HG03108 (cell line): ENCODE results near the gene CAMKK1.

ENCODE experiments used
- ATAC-seq: cut with Tn5 transposase; IDR thresholded peaks from one replicate; pipeline ENCODE4 v1.9.1; 2021; ENCODE audit warnings: moderate library complexity; ENCODE audit not compliant: unreplicated experiment

Gene CAMKK1

DNA sequence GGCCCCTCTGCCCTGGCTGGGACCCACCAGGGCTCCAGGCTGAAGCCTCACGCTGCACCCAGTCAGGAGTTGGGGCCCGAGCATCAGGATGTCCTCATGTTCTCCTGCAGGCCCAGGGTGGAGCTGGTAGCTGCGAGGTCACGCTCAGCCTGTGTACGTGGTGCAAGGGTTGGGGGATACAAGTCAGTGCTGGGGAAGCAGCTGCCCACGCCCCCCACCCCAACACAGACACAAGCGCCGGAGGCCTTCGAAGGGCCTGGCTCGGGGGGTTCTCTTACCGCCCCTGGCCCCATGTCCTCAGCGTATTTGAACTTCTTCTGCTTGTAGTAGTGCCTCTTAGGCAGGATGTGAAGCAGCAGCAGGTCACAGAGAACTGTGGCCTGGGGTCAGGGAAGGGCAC is 4.9 kb upstream of the CAMKK1 start:
- ATAC-seq = no peak

DNA sequence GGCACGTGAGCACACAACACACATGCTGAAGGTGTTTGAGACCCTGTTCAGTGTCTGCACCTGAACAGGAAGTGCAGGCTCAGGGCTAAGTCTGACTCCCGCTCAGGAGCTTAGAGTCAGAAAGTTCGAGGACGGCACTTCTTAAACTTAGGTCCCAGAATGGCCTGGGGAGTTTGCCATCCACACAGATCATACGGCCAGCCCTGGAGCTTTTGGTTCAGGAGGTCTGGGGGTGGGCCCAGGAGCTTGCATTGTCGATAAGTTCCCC is 4.0 kb upstream of the CAMKK1 start:
- no peak for ATAC-seq

DNA sequence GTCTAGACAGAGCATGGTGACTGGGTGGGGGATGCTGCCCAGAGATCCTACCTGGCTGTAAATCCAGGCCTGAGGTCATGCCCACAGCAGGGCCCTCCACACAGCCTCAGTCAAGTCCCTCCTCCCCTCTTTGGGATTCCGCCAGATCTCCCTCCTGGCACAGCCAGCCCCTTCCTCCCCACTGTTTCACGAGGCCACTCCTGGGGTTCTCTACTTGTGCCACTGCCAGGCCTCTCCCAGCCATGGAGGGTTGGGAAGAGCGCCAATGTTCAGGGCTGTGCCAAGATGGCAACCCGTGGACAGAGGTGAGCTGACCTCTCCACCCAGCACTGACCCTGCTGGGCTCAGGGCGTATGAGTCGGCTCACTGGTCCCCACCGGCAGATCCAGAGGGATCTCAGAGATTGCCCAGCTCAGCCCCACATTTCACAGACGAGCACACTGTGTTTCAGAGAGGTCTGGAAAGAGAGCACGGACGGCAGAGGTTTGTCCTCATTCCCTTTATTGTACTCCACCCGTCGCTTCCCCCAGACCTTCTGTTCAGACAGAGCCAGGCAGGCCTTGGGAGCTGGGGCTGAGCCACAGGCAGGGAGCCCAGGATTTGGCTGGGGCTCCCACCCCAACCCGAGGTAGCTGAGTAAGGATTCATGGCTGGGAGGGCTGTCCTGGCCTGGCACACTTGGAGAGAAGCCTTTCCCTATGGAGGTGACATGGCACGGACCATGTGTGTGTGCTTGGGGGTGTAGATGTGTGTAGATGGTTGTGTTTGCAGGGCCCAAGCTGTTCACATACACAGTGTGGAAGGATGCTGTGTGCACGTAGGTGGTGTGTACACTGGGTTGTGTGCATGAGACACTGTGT is 3.5 kb upstream of the CAMKK1 start:
- ATAC-seq = no peak

DNA sequence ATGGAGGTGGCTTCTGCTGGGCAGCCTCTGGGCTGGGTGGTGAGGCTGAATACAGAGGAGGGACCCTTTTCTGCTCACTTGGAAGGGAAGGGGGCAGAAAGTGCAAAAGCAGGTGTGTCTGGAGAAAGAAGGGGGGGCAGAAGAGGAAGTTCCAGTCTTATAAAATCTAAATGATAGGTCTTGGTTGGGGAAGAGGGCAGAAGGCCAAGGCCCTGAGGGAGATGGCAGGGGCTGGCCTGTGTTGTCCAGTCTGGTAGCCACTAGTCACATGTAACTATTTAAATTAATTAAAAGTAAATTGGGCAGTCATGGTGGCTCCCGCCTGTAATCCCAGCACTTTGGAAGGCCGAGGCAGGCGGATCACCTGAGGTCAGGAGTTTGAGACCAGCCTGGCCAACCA is 2.5 kb upstream of the CAMKK1 start:
- ATAC-seq = no peak

DNA sequence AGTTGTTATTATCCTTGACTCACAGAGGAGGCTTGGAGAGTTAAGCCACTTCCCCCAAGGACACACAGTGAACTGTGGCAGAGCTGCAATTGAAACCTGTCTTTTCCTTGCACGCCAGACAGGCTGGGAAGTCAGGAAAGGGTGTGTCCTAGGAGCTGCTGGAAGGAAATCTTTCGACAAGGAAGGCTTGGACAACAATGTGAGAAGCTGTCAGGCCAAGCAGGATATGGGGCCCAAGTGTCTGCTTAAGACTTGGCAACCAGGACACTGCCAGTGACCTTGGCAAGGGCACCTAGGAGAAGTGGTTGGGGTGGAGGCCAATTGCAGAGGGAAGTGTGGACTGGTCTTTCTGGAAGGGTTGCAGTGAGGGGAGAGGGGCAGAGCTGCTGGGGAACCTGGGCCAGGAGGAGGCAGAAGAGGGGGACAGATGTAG is 2.1 kb upstream of the CAMKK1 start:
- ATAC-seq = no peak

DNA sequence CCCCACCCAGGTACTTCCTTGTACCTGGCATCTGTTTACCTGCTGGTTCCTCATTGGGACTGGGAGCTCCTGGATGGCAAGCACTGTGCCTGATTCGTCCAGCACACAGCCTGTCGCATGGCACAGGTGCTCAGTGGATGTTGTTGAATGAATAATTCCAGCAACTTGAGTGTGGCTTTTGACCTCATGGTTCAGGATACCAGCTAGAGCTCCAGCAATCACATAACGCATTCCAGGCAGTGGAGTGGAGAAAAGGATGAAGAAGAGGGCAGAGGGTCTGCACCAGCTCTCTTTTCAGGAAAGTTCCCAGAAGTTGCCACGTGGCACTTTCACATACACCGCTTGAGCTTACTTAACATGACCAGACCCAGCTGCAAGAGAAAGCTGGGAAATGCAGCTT is 1.3 kb upstream of the CAMKK1 start:
- no peak for ATAC-seq

DNA sequence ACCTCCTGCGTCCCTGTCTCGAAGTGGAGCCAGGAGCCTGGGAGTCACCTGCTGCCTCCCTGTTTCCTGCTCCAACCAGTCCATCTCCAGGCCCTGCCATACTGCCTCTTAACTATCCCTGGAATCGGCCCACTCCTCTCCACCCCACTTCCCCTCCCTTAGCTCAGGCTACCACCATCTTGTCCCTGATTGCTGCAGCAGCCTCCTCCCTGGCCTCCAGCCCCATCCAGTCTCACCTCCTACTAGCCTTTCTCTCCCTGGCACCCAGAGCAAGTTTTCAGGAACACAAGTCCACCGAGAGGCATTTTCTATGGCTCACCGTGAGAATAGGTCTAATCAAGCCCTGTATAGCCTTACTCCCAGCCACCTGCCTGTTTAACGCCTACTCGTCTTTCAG is 865 bp upstream of the CAMKK1 start:
- ATAC-seq = no peak

DNA sequence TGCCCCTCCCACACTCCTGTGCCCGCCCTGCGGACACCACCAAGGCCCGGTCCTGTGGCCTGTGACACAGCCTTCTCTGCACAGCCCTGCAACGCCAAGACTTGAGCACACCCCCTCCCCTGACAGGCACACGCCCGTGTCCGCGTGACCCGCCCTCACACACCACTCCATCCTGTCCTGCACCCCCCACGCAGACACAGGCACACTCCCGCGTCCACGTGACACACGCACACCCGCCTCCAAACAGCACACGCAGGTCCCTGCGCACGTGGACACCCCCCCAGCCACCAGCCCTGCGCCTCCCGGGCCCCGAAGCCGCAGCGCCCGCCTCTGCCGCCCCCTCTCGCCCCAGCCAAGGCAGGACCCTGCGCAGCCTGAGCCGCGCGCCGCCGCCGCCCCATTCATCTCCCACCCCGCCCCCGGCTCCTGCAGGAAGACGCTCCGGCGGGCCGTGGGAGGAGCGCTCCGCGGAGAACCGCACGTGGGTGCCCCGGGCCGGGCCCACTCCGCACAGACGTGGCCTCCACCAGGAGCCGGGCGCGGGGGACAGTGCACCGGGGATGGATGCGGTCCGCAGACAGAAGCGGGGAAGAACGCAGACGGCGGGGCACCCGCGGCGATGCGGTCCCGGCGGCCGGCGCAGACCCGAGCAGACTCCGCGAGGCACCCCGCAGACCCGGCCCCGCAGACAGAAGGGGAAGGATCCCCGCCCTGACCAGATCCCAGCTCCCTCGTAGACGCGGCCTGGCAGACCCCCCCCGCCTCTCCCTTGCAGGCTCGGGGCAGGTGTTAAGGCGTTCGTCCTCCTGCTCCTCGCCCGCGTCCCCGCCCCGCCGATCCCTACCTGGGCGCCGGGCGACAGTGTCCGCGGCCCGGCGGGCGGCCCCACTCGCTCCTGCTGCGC is 506 bp downstream of the CAMKK1 start:
- ATAC-seq = no peak

DNA sequence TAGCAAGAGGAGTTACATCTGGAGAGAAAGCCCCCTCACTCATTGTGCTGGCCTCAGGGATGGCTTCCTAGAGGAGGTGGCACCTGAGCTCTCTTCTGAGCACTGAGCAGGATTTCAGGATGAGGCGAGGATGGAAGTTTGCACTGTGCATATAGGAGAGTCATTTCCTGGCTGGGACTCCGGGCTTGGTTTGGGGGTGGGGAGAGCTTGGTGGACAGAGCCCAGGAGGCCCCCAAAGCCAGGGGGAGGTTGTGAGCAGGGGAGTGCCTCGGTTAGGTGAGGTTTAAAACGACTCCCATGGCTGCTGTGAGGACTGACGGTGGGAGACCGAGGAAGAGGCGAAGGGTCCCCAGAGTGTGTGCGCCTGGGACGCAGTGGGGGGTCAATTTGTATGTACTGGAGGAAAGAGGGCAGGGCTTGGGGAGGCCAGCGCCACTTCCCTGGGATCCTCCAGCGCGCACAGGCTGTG is 1.2 kb downstream of the CAMKK1 start:
- ATAC-seq = no peak

DNA sequence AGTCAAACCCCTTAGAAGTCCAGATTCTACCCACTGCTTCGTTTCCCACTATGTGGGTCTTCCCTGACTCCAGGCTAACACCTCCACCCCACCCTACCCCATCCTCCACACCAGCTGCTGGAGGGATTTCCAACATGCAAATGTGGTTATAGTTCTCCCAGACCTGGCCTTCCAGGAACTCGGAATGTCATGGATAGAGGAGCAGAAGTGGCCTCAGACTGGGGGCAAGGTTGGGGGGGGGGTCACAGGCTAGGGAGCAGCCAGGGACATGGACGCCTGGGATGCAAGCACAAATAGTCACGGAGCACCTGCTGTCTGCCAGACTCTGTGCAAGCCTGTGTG is 2.0 kb downstream of the CAMKK1 start:
- ATAC-seq = no peak

DNA sequence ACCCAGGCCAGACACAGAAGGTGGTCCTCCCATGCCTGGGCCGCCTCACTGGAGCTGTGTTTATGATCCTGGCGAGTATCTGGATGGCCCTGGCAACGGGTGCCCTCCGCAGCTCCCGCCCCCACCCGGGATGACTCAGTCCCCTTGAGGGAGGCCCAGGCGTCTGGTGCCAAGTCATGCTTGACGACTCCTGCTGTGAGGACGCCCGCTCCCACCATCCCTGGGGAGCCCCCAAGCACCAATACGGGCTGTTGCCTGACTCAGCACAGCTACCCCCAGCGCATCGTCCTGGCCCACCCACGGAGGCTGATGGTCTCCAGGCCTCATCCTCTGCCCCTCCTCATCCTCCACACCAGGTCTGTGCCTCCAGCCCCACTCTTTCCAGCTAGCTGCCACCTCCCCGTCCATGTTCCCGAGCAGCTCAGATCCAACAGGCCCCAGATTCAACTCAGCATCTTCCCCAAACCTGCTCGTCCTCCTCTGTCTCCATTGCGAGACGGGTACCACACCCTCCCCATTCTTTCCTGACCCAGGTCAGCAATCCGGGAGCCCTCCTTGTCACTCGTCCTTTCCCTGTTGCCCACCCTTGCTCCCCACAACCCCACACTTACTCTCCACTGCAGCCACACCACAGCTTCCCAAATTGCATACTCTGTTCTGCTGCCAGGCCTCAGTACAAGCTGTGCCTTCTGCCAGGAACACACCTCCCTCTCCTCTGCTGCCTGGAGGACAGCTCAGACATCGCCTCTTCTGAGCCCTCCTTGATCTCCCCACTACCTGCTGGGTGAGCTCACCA is 2.6 kb downstream of the CAMKK1 start:
- no peak for ATAC-seq

DNA sequence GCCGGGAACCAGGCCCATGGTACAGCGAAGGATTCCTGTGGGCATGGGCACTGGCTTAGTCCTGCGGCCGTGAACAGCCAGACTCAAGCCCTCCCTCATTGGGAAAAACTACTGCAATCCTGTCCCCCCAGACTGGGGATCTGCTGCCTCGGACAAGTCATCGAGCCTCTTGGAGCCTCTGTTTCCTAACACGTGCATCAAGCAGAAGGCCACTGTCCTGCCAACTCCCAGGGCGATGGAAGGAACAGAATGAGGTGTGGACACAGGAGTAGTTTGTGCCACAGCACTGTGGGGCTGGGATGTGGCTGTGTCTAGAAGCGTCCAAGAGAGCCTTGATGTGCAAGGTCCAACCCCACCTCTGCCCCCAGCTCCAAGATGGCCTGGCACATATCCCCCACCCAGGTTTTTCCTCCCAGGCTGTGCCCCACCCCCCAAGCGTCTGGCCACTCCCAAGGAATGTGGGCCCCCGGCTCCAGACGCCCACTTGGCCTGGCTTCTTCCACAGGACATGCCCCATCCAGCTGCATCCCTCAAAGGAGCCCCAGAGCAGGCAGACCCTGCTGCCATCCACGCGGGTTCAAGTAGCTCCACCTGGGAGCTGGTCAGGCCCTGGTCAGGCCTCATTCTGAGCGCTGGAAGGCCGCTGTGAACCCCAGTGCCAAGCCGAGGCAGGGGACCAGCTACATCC is 3.4 kb downstream of the CAMKK1 start:
- no peak for ATAC-seq

DNA sequence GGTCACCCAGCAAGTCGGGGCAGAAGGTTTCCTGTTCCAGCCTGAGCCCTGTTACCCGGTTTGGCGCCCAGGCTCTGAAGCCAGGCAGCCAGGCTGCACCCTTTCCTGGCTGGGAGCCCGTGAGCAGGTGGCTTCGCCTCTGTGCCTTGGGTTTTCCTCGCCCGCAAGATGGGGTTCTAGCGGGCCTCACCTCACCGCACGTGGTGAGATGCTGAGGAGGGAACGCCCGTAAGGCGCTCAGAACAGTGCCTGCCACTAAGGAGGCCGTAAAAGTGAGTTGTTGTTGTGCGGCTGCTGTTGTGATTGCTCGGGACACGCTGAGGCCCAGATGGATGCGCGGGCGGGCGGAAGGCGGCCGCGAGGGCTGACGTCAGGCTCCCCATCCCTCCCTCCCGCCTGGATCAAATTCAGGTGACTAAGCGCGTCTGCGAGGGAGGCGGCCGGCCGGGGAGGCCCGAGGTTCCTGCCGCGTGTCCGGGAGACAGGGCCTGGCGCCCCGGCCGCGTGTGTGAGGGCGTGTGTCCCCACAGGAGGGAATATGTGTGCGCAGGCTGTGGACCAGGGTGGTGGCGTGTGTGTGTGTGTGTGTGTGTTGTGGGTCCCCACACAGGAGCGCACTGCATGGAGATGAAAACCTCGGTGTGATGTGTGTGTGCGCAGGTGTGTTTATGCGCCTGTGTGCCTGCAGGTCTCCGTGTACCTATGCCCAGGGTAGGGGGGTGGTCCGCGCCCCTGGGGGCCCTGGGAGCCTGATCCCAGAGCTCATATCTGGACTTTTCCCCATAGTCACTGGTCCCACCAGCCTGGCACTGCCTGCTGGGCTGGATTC is 4.3 kb downstream of the CAMKK1 start:
- ATAC-seq = no peak

DNA sequence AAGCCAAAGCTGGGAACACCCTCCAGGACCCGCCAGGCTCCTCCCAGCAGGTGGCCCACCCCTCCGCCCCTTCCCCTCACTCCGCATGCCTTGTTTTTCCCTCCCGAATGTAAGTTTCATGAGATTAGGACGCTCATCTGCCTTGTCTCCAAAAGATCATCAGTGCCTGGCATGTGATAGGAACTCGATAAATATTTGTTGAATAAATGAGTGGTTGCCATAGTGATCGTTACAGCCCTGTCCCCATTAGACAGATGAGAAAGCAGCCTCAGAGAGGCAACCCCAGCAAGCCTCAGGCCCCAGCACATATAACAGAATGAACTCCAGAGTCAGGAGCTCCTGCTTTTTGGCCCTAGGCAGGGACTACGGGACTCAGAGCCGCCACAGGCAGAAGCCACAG is 5.0 kb downstream of the CAMKK1 start:
- ATAC-seq = no peak

DNA sequence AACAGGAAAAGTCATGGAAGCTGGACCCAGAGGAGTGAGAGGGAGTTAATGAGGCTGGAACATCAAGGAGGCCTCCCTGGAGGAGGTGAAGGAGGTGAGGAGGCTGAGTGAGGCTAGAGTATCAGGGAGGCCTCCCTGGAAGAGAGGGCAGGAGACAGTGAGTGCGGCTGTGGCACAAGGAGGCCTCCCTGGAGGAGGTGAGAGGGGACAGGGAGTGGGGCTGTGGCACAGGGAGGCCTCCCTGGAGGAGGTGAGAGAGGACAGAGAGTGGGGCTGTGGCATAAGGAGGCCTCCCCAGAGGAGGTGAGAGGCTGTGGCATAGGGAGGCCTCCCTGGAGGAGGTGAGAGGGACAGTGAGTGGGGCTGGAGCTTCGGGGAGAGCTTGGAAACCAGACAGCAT is 5.5 kb downstream of the CAMKK1 start:
- no peak for ATAC-seq

DNA sequence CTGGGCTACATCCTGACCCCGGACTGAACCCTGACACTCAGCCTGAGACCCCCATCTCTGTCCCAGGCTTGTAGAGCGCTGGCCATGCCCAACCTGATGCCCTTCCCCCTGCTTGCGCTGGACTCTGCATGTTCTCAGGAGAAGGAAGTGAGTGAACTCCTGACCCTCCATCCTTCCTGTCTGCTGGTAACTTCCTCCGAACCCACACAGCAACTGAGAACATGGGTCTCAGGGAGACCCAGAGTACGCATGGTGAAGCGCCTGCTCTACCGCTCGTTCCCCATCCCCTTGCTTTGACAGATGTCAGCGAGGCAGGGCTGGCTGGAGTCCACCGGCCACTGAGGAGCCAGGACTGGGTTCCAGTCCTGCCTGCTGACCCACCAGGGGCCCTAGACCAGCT is 6.1 kb downstream of the CAMKK1 start:
- no peak for ATAC-seq

DNA sequence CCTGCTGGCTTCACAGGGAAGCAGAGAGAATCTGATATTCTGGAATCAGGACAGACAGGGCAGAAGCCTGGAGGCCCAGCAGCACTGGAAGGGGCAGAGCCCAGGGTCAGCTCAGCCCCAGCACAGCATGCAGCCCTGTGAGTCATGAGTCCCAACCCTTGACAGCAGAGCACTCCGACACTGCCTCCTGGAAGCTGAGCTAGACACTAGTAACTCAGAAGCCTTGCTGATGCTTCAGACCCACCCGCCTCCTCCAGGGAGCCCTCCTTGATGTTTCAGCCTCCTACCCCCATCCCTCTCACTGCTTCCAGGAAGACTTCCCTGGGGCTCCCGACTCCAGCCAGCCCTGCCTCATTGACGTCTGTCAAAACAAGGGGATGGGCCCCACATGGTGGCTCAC is 6.9 kb downstream of the CAMKK1 start:
- ATAC-seq = no peak

DNA sequence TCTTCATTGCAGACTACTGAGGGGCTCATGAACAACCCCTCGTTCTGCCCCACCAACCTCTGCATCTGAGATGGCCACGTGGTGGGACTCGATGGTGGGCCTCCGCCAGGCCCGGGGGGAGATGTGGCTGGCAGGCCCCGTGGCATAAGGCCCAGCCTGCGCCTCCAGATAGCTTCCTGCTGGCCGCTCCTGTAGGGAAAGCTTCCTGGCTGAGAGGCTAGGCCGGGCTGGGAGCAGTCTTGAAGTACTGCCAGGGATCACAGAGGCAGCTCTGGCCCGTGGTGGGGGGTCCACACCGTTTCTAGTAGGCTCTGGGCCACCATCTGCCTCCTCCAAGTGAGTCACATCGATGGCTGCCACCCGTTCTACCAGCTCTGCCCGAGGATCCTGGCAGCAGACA is 7.6 kb downstream of the CAMKK1 start:
- ATAC-seq = no peak

DNA sequence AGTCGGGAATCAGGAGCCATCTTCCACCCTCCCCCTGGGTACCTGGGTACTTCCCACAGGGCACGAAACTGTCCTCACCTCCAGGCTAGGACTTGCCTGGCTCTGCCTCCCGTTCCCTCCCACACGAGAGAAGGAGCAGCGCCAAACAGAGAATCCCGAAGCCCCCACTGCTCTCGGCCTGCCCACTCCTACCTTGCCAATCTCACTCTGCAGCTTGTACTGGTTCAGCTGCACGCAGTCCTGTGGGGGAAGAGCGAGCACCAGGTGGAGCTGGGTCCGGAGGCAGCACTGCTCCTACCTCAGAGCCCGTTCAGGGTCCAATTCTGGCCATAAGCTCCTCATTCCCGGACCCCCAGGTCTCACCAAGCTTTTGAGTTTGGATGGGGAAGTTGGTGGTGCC is 8.7 kb downstream of the CAMKK1 start:
- no peak for ATAC-seq

DNA sequence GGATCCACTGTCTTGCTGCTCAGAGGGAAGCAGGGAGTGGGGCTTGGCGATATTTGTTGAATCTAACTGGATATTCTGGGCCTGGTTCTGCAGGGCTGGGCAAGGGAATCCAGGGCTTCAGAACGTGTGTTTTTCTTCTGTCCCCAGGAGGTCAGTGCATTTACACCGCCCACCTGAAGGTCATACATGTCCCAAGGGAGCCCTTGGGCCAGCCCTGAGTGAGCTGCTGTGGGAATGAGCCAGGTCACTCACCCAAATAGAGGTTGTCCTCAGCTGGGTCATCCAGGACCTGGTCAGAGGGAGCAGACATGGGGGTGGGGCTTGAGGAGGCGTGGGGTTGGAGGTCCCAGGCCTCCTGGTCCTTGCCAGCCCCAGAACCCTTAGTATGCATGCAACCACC is 10.6 kb downstream of the CAMKK1 start:
- no peak for ATAC-seq
